Activated CD8-positive, alpha-beta memory T cell treated with anti-CD3 and anti-CD28 coated beads, Interleukin-2, amount 50 U/mL, for 4 hours (primary cell): ENCODE measurements around the gene MMP26.
"Not testable (repeated sequence)": the region's sequence is repeated elsewhere in the genome, so short reads cannot be mapped to it uniquely, and the experiment has no call there.

Experiments
- DNase-seq: peaks from one replicate; pipeline ENCODE4 v3.0.0-alpha.2; 2020

Gene MMP26

DNA sequence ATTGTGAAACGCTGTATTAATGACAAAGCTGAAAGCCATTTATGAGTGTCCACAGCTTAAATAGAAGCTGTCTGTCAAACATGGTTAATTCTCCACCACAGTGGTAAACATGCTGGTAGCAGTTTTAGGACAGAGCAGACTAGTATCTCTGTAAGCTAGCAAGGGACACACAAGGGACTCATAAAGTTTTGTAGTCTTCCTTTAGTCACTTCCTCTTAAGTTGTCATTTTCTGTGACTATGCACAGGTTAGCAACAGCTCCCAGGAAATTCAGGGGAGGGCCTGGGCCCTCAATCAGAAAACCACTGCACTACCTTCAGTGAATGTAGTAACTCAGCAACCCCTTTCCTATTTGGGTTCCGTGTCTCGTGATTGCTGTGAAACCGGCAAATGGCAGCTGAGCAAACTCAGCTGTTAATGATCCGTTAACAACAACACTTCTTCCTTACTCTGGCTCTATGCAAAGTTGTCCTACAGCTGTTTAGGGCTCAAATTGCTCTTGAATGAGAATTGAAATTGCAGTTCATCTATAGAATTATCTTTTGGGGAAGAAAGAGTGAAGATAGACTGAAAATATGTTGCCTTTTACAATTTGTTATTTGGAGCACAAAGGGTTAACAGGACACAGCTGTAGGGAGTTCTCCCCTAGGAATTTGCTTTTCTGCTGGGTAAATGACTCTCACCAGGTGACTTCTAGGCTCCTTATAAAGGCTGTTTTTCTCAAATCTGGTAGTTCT lies at the start of gene MMP26:
Gene MMP26 (plus strand): TSS at position 731 of the 736 bp plus-strand sequence.
- DNase-seq = no peak

DNA sequence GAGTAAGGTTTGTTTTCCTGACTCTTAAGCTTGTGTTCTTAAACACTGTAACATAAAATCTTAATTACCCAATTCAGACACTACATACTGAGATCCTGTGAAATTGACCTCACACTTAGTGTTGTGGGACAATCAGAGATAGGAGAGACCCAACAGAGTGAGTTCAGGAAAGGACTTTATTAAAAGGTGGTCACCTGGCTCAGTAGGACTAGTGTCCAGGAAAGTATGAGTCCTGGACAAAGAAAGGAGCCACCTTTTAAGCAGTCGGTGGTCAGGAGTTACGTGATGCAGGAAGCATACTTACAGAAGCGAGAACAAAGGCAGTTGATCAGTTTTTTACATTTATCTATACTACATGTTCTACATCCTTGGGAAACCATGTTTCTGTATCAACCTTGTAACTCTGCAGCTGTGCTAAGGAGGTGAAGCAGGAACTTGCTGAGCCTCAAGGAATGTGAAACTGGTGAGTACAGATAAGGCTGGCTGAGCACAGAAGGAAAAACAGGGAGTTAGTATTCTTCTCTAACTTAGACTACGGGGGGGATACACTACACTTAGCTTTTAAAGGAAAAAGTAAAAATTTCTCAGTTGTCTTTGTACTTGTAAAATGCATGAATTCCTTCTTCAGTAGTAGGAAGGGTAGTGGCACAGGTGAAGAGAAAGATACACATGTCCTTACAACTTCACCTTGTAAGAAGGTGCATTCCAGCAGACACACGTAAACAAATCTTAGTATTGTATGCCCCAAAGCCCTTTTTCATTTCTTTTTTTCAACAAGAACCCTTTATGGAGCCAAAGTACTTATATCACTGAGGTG lies 45.7 kb upstream of the MMP26 start:
- DNase-seq = no peak

DNA sequence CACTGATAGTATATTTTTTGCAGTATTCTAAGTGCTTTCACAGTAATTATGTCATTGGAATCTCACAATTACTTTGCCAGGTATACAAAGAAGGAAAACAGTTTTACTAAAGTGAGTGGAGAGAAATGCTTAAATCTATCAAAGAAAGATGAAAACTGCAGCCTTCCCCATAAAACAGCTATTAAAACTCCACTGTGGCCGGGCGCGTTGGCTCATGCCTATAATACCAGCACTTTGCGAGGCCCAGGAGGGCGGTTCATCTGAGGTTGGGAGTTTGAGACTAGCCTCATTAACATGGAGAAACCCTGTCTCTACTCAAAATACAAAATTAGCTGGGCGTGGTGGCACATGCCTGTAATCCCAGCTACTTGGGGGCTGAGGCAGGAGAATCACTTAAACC lies 41.7 kb upstream of the MMP26 start:
- no peak for DNase-seq

DNA sequence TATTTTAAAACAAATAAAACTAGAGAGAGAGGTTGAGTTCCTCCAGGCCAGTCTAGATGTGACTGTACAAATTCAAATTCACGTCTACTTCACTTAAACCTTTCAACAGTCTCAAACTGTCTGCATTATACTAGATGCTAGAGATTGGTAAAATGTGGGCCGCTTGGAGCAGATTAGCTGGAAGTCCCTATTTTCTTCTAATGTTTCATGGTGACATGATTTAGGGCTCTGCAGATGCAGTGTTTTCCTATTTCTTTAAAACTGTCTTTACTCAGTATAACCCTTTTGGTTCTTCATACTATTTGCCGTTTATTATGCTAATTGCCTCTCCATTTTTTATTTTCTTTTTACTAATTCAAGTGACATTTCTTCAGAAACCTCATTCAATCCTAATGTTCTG lies 40.4 kb upstream of the MMP26 start:
- DNase-seq = no peak

DNA sequence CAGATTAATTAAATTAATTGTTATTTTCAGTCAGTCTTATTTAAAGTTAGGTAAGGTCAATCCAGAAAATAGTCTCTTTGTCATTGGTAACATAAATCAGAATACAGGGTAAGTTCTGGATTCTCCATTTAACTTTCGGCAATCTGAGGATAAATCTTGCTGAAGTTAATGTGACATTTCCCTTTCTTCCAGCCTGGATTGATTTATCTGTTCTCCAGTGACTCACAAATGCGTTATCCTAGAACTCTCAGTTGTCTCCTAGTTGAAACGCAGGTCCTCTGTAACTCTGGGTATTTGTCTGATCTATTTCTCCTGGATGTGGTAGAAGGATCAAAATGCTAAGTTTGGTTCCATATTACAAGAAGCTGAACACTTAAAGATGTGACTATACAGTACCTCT lies 39.8 kb upstream of the MMP26 start:
- DNase-seq = no peak

DNA sequence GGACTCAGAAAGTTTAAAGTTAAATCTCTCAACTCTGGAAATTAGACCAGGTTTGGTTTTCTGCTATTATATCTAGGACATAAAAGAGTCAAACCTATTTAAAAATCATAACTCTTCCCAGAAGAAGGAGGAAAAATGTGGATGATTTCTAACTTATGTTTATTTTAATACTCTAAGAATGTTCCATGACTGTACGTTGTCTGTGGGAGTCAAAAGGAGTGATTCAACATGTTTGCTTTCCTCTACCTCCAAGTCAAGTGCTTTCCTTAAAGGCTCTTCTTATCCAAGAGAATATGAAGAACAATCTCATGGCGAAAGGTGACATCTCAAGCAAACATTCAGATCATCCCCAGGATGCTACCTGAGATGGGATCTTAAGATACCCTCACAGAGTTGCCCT lies 39.2 kb upstream of the MMP26 start:
- no peak for DNase-seq

DNA sequence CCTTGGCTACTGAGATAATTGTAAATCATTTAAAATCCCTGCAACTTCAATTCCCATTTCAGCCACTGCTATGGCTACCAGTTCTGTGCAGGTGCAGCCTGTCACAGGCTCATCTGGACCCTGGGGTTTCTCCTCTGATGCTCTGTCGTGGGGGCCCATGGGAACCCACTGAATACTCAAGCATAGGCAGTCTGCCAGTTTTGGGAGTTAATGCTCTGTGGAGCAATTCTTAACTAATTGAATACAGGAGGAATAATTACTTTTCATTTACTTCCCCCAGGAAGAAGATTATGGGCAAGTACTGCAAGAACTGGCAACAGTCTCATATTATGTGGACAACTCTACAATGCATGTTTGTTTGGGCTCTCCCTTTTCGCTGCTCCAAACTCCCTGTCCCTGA lies 32.8 kb upstream of the MMP26 start:
- no peak for DNase-seq

DNA sequence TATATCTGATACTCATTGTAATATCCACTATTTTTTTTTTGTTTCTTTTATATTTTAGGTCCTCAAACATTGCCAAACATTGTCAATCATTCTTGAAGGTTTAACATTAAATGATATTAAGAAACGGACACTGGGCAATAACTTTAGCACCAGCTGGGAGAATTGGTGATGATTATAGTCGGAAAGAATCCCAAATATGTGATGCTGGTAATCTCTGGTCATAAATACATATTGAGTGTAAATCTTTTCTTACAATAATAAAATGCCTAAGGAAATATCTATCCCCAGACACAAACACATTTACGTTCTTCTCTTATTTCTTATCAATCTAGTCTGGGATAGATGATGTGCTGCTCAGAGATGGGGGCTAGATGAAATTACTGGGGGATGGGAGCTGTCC lies 32.1 kb upstream of the MMP26 start:
- no peak for DNase-seq

DNA sequence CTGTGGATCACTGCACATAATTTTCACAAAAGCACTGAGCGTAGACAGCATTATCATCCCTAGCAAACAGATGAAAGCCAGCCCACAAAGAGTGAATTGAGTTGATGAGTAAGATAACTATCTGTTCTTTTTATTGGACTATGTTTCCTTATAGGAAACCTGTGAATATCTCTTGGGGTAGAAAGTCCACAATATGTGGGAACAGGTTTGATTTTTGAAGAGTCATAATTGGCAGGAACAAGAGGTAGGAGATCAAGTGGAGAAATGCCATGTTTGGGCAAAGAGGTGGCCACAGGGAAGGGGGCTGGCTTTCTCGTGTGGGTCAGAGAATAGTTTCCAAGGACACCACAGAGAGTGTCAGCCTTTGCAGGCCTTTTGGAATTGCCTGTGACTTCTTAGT lies 30.8 kb upstream of the MMP26 start:
- DNase-seq = no peak

DNA sequence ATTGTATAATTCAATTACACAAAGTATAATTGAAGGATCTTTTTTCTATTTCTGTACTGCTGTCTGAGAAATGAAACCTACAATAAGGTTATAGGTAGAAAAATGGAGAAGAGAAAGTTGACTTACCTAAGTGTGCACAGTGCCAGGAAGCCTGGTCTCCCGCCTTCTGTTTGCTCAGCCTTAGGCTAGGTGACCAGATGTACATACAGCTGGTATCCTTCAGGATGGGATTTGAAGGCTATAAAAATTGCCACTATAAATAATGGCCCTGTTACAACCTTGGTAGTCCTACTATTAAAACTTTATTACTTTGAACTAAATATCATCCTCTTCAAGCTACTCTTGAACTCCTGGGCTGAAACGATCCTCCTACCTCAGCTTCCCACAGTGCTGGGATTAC lies 26.6 kb upstream of the MMP26 start:
- DNase-seq = no peak

DNA sequence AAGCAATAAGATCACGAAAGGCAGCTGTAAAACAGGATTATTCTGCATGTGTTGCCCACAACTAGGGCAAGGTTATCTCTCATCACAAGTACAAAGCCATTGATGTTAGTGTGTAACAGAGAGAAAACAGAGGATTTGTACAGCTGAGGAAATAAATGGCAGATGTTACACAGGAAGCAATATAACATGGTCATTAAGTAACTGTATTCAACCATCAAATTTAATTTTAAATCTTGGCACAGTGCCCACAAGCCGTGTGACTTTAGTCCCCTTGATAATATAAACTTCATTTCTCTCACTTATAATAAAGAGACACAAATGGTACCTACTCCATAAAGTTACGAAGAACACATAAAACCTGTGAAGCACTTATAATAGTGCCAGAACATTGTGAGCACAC lies 24.2 kb upstream of the MMP26 start:
- no peak for DNase-seq

DNA sequence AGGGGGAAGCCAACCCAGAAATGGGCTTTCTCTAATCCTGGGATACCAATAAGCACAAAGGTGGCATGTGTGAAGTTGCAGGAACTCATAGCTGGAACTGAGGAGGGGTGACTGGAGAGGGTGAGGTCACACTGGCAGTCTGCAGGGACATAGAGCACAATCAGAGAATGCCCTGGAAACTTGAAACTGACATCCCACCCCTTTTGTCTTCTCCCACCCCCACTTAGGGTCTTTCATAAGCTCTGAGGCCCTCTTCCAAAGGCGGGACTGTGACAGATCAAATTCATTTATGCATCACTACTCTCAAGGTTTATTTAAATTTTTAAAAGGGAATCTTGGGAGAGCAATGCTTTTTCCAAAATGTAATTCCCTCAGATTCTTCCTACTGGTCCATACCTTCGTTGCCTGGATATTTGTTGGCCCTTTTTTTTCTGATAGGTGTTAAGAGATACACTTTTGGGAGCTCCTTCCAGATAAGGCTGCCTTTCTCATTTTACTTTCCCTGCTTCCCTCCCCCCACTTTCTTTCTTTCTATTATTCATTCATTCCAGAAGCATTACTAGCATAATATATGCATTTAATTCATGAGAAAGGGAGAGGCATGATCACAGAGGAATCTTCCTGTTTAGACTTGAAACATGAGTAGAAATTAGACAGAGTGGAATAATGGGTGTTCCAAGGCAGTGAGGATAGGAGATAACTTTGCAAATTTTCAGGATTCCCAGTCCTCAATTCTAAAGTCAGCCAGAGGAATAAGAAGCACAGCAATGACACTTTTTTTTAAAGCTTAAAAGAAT lies 21.8 kb upstream of the MMP26 start:
- no peak for DNase-seq

DNA sequence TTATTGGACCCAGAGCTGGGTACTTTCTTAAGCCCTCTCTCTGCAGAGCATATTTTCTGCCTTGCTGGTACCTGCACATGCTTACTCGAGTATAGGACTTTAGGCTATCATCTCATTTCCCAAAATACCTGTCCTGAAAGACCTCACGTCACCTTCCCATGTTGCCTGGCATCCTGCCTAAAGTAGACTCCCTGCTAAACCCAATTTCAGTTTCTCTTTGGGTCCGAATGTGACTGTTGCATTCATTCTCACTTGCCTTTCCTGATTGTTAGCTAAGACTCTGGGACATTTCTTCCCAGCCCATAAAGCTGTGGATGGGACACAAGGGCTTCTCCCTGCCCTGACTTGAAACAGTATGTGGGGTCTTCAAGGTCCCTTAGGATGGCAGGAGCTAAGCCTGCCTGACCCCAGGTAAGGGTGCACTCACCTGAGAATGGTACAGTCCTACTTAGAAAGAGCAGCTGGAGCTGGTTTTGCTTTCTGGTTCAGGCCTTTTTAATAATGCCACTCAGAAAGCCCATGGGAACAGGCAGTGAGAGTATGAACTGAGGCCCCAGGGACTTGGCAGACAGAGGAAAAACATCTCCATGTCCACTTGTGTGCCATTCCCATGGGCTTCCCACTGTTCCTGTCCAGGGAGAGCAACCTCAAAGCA lies 19.8 kb upstream of the MMP26 start:
- no peak for DNase-seq

DNA sequence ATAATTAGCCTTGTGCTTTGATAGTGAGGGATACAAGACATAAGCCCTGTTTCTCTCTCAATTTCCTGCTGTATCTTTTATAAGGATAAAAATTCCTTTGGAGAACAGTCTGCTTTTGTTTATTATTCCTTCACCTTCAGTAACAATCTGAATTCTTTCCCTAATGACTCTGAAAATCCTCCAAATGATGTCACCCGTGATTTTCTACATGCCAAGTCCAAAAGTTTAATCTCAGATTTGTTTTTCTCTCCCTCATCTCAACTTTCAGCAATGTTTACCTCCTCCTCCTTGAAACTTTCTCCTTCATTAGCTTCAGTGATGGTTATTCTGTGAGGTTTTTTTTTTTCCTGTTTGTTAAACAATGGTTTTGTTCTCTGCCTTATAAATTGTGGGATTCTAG lies 9.1 kb upstream of the MMP26 start:
- no peak for DNase-seq

DNA sequence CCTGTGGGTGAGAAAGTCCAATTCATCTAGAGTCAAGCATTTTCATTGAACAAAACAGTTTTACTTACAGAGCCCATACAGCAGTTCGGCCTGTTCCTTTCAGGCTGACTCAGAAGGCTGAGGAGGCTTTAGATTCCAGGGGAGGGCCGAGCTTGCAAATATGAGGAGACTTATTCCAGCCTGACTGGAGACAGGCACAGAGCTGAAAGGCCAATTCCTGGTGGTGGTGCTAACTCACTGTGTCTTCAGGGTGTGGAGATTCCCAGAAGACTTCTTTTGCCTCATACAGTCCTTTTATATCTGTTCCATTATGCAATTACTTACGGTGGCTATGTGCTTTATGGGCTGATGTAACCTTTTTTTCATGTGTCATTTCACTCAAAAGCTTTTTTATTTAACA lies 7.0 kb upstream of the MMP26 start, which contains the start of gene OR51E2:
Gene OR51E2 (minus strand): TSS at position 269 of the 400 bp plus-strand sequence. CDS start 15,142 bp downstream, outside the sequence.
- no peak for DNase-seq

DNA sequence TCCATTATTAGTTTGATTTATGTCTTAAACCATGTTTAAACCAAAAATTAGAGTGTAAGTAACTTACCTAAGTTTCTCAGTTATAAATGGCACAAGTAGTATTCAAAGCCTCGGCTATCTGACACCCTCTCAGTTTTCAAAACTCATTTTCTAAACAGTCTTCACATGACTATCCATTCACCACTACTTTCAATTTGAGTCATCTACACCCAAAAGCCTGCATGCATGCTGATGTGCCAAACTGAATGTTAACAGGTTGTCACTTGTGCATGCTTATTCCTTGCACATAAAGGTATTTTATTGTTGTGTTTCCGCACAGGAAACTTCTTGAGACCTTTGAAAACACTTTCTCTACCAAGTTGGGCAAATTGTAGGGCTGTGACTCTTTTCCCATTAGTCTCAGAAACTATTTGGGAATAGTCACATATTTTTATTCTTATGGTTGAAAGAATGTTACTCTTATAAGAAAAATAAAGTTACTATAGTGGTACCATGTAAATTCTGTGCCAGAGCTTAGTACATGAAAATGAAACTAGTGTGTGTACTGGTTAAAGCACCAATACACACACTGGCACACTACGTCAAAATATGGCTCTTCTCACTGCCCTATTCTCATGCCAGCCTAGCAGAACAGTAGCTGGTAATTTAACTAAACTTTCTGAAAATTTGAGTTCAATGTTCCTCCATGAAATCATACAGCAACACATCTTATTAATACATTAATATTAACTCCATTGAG lies 4.7 kb upstream of the MMP26 start:
- DNase-seq = no peak

DNA sequence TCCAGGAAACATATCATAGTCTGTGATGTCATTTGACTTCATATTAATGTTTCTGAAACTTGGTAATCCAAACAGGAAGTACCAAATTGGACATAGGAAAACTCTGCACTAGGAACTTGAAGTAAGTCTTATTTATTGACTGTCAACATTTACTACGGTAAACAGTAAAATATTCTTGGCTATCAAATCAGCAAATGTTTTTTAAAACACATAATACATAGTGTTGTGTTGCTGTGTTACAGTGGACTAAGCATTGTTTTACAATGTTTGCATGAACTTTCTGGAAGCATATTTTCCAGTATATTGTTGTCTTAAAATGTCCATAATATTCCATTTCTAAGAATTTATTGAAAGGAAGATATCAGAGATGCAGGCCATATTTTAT lies 4.2 kb upstream of the MMP26 start:
- no peak for DNase-seq

DNA sequence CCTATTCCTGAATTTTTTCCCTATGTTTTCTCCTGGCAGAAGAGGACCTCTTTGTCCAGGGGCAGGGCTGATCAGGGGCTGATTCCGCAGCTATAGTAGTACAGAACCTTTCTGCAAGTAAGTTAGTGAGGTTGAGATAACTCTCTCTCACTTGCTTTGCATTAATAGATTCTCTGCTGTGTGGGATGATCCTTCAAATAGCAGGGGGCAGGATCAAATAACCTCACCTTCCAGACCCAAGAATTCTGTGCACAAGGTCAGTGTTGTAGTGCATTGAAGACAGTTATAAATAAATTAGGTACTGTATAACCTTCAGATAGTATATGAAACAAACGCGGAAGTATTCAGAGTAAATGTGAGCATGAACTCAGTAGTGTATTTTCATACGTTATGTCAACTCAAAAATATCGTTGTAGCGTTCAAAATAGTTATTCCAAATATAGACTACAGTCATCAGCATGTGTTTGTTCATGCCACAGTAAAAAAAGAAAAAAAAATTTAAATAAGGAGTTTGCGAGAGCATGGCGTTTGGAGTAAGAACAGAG lies 278 bp downstream of the MMP26 start:
- no peak for DNase-seq

DNA sequence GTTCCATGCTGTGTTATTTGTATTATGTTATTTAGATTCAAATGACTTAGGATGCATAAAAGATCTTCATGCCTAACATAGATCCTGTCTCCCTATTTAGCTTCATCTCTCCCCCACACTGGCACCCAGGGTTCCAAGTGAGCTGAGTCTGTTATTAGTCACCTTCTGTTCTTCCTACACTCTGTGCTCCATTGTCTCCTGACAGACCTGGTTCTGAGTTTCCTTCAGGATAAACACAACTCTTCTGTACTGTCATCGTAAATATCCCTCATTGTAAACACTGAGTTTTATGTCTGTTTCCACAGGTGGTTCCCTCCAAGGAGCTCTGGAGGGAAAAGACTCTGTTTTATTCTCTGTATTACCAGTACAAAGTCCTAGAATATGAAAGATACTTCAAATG lies 8.7 kb downstream of the MMP26 start:
- no peak for DNase-seq

DNA sequence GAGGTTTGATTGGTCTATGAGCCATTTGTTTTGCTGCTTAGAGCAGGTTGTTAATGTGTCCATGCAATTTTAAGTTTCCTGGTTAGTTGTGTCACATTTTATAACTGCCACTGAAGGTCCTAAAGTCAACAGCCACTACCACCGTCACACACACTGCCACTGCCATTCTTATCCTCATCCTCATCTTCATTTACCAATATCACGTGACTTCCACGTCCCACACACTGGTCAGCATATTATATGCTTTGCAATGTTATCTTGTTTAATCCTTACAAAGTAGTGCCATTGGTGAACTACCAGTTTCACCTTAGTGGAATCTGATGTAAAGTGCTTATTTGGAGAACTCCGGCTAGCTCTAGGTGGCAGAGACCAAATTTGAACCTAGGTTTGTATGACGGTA lies 9.7 kb downstream of the MMP26 start:
- no peak for DNase-seq

DNA sequence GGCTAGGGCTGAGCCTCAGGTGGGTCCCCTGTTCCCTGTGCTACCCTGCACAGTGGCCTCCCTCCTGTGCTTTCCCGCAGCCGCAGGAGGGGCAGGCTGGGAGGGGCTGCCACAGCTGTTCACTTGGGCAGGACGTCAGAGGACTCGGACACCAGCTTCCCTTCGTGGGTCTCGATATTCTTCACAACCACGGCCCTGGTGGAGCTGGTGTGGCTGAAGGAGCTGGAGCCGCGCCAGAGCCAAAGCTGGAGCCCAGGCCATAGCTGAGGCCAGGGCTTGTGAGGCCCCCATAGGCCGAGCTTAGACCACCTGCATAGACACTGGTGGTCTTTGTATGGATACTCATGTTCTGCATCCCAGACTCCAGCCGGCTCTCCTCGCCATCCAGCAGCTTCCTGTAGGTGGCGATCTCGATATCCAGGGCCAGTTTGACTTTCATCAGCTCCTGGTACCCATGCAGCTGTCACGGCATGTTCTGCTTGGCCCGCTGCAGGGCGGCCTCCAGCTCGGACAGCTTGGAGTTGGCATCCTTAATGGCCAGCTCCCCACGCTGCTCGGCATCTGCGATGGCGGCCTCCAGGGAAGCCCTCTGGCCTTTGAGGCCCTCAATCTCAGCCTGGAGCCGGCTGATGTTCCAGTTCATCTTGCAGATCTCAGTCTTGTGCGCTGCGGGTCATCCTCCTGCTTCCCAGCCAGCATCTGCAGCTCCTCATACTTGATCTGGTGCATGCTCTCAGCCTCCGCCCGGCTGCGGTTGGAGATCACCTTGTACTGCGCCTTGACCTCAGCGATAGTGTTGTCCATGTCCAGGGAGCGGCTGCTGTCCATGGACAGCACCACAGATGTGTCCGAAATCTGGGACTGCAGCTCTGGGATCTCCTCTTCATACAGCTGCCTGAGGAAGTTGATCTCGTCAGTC lies 18.3 kb downstream of the MMP26 start:
- DNase-seq = not testable (repeated sequence)
